Stomach (tissue), 9 donors: ENCODE results near the gene USB1. TPM values are rescaled to one million over a fixed set of nuclear protein-coding genes. Genes with fewer than 3 reads are reported as not detected.
A peak's percentile ranks its signal among the peaks of the same experiment; 100 is the strongest.

Experiments
- DNase-seq, 2 donors: peaks; one replicate each; pipeline versions ENCODE4 v3.0.0 to v3.0.0-alpha.2; 2013 to 2019
- H3K27ac ChIP-seq, 5 donors: fragments of 200-600 bp in 4 of 5; sonication (generic) in 4 of 5; one replicate each; pipeline ENCODE4 v1.5.1; 2013 to 2019; ENCODE audit warnings: mild to moderate bottlenecking in 1 of 5, moderate library complexity in 1 of 5
- H3K27me3 ChIP-seq, 3 donors: fragments of 200-600 bp; sonication (generic); one replicate each; pipeline ENCODE4 v1.5.1; 2017 to 2019; ENCODE audit warnings: mixed run types in 1 of 3
- H3K36me3 ChIP-seq, 4 donors: fragments of 200-600 bp; sonication (generic); 1 replicate in 3 of 4; 2 replicates in 1 of 4; pipeline ENCODE4 v1.5.1; 2016 to 2019
- H3K4me1 ChIP-seq, 4 donors: fragments of 200-600 bp; sonication (generic); one replicate each; pipeline ENCODE4 v1.5.1; 2016 to 2019
- H3K4me3 ChIP-seq, 4 donors: fragments of 200-600 bp; sonication (generic) in 3 of 4; one replicate each; pipeline ENCODE4 v1.5.1; 2016 to 2019; ENCODE audit warnings: mild to moderate bottlenecking in 1 of 4
- H3K9me3 ChIP-seq, 4 donors: fragments of 200-600 bp; sonication (generic); one replicate each; pipeline ENCODE4 v1.5.1; 2016 to 2019
- EP300 ChIP-seq: sonication (generic); formaldehyde crosslinking; IDR thresholded peaks from one replicate; pipeline ENCODE4 v1.6.1; 2017; ENCODE audit warnings: antibody characterized with exemption
- POLR2A ChIP-seq, 4 donors: fragments of 450-650 bp; IDR thresholded peaks; one replicate each; pipeline ENCODE4 v1.6.1; 2016; ENCODE audit warnings: antibody characterized with exemption in 4 of 4, control low read depth in 2 of 4, mild to moderate bottlenecking in 1 of 4, moderate library complexity in 1 of 4
- POLR2AphosphoS5 ChIP-seq, 3 donors: sonication (generic); formaldehyde crosslinking; IDR thresholded peaks; one replicate each; pipeline ENCODE4 v1.6.1; 2016; ENCODE audit warnings: antibody characterized with exemption in 3 of 3
- WGBS, 5 donors: extraction: QIAGEN DNeasy Blood & Tissue Kit in 3 of 5; methylation state at CpG; one replicate each; pipeline versions ENCODE4 v1.1.5 to v1.1.7; 2013 to 2018; 5-methylcytosine and 5-hydroxymethylcytosine counted together
- intact Hi-C: fragments of 100-400 bp; cut with DNase I; formaldehyde crosslinking; loops from one replicate; pipeline ENCODE4 v1.15.1; 2023; ENCODE audit warnings: low total_unique reads
- polyA plus RNA-seq, 3 donors: library from polyadenylated mRNA; stranded (reverse); fragments of 200-250 nt; gene quantifications; one replicate each; pipeline ENCODE4 v1.2.3, GENCODE V29; 2013
- total RNA-seq, 5 donors: library from RNA; depleted of rRNA; stranded (reverse); fragments of >200 nt; gene quantifications; one replicate each; pipeline versions ENCODE4 v1.1.0 to v1.2.3, GENCODE V29; 2014 to 2016
- TF ChIP-seq, protein P1 (sequence below), 7 experiments: fragments of 450-650 bp in 4 of 7; fragments of 200-600 bp in 3 of 7; sonication (generic) in 3 of 7; IDR thresholded peaks; one replicate each; pipeline ENCODE4 v1.5.1; 2016 to 2019; ENCODE audit warnings: antibody characterized with exemption in 7 of 7, control low read depth in 2 of 7, mild to moderate bottlenecking in 1 of 7
- donor health status: healthy with polysubstance abuse.
- donor health status: Bipolar disorder and iron deficiency.
- donor health status: healthy.

The USB1 gene
- total and polyA plus RNA-seq, 8 donors = 4.1 to 54.0 (median 23.4) TPM

DNA sequence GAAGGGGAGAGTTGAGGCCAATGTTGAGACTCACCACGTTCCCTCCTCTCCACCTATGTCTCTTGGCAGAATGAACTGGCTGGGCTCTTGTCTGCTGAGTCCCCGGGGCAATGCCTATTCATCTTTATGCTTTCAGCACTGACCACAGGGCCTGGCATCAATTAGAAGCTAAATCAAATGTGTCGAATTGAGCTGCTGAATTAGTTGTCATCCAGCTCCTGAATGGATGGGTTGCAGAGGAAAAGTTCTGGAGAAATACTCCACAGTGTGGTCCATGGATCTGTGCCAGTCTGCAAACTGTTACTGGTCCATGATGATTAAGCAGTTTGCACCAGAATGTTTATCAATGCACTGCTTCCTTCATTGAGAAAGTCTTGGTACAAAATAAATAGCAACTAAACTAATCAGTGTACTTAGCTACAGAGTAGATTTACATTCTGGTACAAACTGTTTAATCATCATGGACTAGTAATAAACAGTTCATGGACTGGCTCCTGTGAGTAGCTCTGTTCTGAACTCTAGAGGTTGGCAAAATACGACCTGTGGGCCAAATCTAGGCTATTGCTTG, 34.9 kb upstream of the USB1 start:
- peak in 1 of 3 donors; percentile 54 for TF ChIP-seq POLR2AphosphoS5 (IDR thresholded peaks at IDR 0.05)
- TF ChIP-seq, protein P1, sequence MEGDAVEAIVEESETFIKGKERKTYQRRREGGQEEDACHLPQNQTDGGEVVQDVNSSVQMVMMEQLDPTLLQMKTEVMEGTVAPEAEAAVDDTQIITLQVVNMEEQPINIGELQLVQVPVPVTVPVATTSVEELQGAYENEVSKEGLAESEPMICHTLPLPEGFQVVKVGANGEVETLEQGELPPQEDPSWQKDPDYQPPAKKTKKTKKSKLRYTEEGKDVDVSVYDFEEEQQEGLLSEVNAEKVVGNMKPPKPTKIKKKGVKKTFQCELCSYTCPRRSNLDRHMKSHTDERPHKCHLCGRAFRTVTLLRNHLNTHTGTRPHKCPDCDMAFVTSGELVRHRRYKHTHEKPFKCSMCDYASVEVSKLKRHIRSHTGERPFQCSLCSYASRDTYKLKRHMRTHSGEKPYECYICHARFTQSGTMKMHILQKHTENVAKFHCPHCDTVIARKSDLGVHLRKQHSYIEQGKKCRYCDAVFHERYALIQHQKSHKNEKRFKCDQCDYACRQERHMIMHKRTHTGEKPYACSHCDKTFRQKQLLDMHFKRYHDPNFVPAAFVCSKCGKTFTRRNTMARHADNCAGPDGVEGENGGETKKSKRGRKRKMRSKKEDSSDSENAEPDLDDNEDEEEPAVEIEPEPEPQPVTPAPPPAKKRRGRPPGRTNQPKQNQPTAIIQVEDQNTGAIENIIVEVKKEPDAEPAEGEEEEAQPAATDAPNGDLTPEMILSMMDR (IDR thresholded peaks at IDR 0.05) = no peak
- no peaks in the 10 kb centered on the region for H3K9me3 ChIP-seq
- no peak overlapping the region for H3K27ac ChIP-seq
- intact Hi-C loops = no loop called here
- no peak for DNase-seq
- H3K4me1 ChIP-seq = peaks cover 0 to 14% (median 3%) of the 10 kb centered on the region in 4 donors
- H3K36me3 ChIP-seq = no peaks in the 10 kb centered on the region
- no peak overlapping the region for H3K4me3 ChIP-seq
- H3K27me3 ChIP-seq = peaks cover 0 to 6% (median 0%) of the 10 kb centered on the region in 3 donors
- WGBS, 5 donors = 12 to 35% (median 22%) methylated on average over 4 of the region's 4 CpGs

DNA sequence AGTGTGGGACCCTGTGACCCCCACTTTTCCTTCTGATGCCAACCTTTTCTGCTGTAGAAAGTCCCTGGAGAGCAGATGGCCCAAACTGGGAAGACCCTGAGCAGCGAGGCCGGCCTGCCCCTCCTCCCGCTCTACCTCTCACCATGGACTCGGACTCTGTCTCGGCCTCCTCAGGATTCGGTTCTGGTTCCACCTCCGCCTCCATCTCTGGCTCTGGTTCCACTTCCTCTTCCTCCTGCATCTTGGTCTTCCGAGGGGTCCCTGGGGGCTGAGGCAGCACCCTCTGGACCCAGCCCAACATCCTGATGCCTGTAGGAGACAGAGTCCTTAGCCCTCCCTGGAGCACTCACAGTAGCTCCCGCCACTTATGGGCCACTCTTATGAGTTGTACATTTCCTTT, 34.2 kb upstream of the USB1 start:
- TF ChIP-seq POLR2A (IDR thresholded peaks at IDR 0.05) (no peak), POLR2AphosphoS5 (IDR thresholded peaks at IDR 0.05) (no peak), EP300 (no peak)
- TF ChIP-seq, protein P1 (IDR thresholded peaks at IDR 0.05) = no peak
- Histone ChIP-seq H3K27ac (no peak overlapping the region), H3K4me3 (no peak overlapping the region), H3K4me1 (peaks cover 0 to 14% (median 3%) of the 10 kb centered on the region in 4 donors), H3K9me3 (no peaks in the 10 kb centered on the region), H3K36me3 (no peaks in the 10 kb centered on the region), H3K27me3 (peaks cover 0 to 8% (median 0%) of the 10 kb centered on the region in 3 donors)
- WGBS, 5 donors = 79 to 91% (median 88%) methylated on average over 9 of the region's 9 CpGs
- DNase-seq = no peak
- intact Hi-C loops = no loop called here

DNA sequence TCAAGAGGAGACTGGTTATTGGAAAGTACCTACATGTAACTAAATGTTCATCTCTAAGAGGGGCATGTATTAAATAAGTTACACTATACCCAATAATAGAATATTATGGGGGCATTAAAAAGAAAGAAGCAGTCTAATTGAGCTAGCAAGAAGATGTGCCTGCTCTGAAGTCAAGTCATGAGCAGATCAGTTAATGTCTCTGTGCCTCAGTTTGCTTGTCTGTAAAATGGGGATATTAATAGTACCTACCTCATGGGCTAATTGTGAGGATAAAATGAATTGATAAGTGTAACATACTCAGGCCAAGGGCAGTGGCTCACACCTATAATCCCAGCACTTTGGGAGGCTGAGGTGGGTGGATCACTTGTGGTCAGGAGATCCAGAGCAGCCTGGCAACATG, 33.3 kb upstream of the USB1 start:
- peaks cover 0 to 8% (median 0%) of the 10 kb centered on the region in 3 donors for H3K27me3 ChIP-seq
- no peaks in the 10 kb centered on the region for H3K36me3 ChIP-seq
- no peaks in the 10 kb centered on the region for H3K9me3 ChIP-seq
- intact Hi-C loops = no loop called here
- H3K4me3 ChIP-seq = no peak overlapping the region
- DNase-seq = no peak
- peaks cover 0 to 14% (median 3%) of the 10 kb centered on the region in 4 donors for H3K4me1 ChIP-seq
- H3K27ac ChIP-seq = no peak overlapping the region
- no peak for TF ChIP-seq EP300
- TF ChIP-seq, protein P1 (IDR thresholded peaks at IDR 0.05) = no peak
- TF ChIP-seq POLR2AphosphoS5 (IDR thresholded peaks at IDR 0.05) = no peak
- no peak for TF ChIP-seq POLR2A (IDR thresholded peaks at IDR 0.05)

DNA sequence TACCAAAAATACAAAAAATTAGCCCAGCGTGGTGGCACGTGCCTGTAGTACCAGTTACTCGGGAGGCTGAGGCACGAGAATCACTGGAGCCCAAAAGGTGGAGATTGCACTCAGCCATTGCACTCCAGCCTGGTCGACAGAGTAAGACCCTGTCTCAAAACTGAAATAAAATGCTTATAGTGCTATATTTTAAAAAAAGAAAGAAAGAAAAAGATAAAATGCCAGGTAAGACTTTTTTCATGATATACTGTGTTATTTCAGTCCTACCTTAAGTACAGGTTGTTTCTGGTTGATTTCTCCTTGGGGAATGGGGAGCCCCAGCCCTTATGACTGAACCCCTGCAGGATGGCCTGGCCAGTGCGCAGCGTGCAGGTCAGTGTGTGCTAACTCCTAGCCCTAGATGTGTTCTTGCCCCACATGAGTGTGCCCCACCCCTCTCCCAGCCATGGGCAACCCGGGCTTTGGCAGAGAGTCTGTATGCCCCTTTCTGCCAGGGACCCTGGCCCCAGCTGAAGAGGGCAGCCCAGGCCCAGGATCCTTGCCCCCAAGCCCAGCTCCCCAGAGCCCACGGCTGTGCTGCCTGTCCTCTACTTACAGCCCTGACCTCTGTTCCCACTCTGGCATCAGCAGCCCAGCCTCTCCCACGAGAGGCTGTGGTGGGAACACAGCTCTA, 31.6 kb upstream of the USB1 start:
- Histone ChIP-seq H3K4me1 (peaks cover 0 to 14% (median 3%) of the 10 kb centered on the region in 4 donors), H3K4me3 (no peak overlapping the region), H3K27ac (no peak overlapping the region), H3K27me3 (peaks cover 0 to 8% (median 0%) of the 10 kb centered on the region in 3 donors), H3K36me3 (no peaks in the 10 kb centered on the region), H3K9me3 (no peaks in the 10 kb centered on the region)
- no peak for DNase-seq
- intact Hi-C loops = no loop called here
- 69 to 88% (median 82%) methylated on average over 10 of the region's 10 CpGs for WGBS, 5 donors
- no peak for TF ChIP-seq EP300
- TF ChIP-seq POLR2A (IDR thresholded peaks at IDR 0.05) = no peak
- TF ChIP-seq, protein P1 (IDR thresholded peaks at IDR 0.05) = no peak
- TF ChIP-seq POLR2AphosphoS5 (IDR thresholded peaks at IDR 0.05) = no peak
